Myocyte (in vitro differentiated cells): Measurements from ENCODE around the gene ARL8B. TPM values are rescaled to one million over a fixed set of nuclear protein-coding genes. Genes with fewer than 3 reads are reported as not detected.

Source experiments
- DNase-seq: peaks from one replicate; pipeline ENCODE4 v3.0.0-alpha.2; 2012; ENCODE audit warnings: low read depth
- total RNA-seq: library from RNA; depleted of rRNA; stranded (reverse); fragments of >200 nt; gene quantifications from 2 replicates; pipeline ENCODE4 v1.2.3, GENCODE V29; 2014

The ARL8B gene
- total RNA-seq, 1 donor from 2014 or later: 62.0 TPM

GRCh38 chr3:5186089-5186857 is 64.2 kb downstream of the ARL8B start:
- DNase-seq: no peak

GRCh38 chr3:5186858-5187155 is 64.7 kb downstream of the ARL8B start:
- DNase-seq: no peak

GRCh38 chr3:5187156-5187919 is 65.2 kb downstream of the ARL8B start, which contains the start of gene EDEM1:
TSS of gene EDEM1 (plus strand) at chr3:5187707. CDS start at chr3:5187806, 99 bp downstream.
- peak; percentile 96 for DNase-seq

DNA sequence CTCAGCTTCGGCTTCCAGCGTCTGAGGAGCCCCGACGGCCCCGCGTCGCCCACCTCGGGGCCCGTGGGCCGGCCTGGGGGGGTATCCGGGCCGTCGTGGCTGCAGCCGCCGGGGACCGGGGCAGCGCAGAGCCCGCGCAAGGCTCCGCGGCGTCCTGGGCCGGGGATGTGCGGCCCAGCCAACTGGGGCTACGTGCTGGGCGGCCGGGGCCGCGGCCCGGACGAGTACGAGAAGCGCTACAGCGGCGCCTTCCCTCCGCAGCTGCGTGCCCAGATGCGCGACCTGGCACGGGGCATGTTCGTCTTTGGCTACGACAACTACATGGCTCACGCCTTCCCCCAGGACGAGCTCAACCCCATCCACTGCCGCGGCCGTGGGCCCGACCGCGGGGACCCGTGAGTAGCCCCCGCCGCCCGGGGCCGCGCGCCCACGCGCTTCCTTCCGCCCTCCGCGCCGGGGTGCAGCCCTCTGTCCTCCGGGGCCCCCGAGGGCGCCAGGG is 65.9 kb downstream of the ARL8B start:
- DNase-seq: peak; percentile 42

GRCh38 chr3:5188419-5189221 is 66.5 kb downstream of the ARL8B start:
- peak; percentile 25 for DNase-seq

GRCh38 chr3:5190147-5190791 is 68.2 kb downstream of the ARL8B start:
- DNase-seq: no peak

DNA sequence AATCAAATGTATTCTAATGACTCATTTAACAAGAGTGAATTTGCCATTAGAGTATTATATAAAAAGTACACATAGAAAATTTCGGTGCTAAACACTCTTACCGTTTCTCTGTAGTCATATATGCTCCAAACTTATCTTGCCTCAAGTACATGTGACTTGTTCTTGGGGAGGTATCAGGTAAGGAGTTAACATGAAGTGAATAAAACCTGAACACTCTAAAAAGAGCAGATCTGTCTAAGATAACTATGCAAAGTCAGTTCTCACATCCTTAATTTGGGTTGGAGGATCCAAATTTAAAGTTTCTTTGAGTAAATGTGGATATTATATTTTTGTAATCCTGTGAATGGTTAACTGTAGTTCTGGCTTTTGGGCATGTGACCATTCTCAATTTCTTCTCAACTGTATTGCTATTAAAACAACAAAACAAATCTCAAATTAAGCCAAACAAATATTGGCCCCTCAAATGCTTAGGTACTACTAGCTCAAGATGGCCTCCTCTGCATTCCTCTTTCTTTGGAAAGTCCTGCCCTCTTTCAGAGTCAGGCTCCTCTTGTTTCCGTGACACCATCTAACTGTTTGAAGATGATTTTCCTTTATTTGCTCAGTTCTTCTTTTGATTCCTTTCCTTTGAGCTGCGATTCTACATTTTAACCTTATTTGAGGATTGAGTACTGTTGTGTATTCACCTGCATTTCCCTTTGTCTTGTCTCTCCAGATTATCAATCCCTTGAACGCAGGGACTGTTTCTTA is 69.6 kb downstream of the ARL8B start:
- no peak for DNase-seq

GRCh38 chr3:5192571-5193365 is 70.7 kb downstream of the ARL8B start:
- DNase-seq: no peak

DNA sequence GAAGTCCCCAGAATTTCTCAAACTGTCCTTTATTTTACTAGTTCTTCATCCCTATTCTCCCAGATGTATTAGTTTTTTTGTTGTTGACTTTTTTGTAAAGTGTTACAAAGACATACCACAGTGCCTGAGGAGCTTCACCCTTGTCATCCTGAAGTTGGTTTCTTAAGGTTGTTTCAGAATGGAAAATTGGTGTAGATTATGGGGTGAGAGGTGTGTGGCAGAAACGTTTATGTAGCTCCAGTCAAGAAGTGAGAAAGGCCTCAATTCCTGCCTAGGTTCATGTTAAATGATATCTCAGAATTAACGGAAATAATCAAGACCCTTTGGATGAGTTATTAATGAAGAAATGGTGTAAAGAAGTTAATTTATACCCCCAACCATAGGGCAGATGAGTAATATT is 72.2 kb downstream of the ARL8B start:
- no peak for DNase-seq

GRCh38 chr3:5194801-5195509 is 72.9 kb downstream of the ARL8B start:
- peak; percentile 52 for DNase-seq

DNA sequence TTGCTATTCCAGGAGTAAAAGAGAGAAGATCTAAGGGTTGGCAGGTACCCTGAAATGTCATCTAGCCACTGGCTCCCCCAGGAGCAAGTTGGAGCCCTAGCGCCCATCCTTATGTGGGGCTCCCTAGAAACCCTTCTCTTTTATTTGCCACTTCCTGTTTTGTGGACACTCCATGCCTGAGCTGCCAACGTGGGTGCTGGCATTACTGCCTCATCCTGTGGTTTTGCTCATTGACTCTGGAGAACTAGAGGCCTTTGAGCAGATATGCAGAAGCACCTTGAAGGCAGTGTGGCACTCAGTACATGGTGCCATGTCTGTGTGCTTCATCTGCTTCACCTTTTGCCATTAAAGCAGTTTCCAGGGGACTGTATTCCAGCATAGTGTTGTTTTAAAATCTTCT is 73.5 kb downstream of the ARL8B start:
- DNase-seq: peak; percentile 51

DNA sequence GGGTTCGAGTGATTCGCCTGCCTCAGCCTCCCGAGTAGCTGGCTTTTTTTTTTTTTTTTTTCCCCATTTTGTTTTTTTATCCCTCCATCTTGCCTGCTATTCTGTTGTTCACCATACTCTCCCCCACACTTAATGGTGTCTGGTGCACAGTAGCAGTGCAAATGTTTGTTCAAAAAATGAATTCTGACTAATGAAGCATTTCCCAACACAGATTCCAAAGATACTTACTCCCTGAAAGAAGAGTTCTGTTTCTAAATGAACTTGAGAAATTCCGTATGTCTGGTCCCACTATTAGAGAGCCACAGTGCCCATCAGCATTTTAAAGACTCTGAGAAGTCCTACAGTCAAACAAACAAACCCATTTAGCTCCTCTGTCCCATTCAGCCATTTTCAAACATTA is 74.9 kb downstream of the ARL8B start:
- DNase-seq: no peak

- DNase-seq: no peak
Measured at GRCh38 chr3:5197470-5198312, 75.6 kb downstream of the ARL8B start.

DNA sequence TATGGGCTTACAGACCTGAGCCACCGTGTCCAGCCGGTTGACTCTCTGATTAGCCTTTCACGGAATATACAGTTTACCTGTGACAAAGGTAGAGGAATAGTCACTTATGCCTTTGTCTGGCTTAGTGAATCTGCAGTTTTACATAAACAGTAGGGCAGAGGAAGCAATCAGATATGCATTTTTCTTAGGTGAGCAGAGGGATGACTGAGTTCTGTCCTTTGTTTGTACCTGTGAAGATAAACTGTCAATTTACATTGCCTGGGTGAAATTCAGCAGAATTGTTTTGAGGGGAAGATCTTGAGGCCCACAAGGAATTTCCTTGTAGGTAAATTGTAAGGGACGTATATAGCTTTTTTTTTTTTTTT is 76.2 kb downstream of the ARL8B start:
- no peak for DNase-seq

DNA sequence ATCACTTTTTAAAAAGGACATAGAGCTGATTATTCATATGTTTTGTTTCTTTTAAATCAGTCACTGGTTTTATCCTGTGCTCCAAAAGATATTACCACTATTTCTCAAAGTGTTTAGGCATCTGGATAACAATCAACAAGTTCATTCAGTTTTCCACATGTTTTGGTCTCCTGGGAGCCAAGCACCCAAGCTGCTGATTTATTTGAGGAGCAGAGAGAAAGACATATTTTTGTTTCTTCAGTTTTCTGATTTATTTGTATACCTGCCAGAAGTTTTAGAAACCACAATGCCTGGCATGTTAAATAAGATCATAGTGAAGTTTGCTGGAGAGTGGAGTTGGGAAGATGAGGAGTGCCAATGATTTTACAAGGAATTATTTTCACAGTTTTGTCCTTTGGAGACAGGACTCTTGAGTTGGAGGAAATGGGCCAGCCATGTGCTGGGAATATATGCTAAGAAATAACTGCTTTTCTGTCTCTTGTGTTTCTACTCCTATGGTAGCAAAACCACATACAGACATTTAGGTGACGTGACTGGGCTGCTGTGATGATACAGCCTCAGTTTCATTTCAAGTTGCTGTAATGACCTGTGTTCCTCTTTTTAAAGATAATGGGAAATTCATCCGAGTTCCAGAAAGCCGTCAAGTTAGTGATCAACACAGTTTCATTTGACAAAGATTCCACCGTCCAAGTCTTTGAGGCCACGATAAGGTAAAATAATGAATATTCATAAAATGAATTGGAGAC is 77.1 kb downstream of the ARL8B start:
- DNase-seq: no peak

DNA sequence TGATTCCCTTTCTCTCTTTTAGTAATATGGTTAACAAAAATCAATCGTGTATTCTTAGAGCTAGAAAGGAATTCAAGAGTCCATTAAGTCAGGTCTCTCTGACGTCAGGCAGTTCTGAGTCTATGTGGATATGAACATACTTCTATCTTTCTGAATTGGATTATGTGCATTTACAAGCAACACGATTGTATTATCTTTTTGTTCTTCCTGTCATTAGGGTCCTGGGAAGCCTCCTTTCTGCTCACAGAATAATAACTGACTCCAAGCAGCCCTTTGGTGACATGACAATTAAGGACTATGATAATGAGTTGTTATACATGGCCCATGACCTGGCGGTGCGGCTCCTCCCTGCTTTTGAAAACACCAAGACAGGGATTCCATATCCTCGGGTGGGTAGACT is 79.4 kb downstream of the ARL8B start:
- DNase-seq: no peak

DNA sequence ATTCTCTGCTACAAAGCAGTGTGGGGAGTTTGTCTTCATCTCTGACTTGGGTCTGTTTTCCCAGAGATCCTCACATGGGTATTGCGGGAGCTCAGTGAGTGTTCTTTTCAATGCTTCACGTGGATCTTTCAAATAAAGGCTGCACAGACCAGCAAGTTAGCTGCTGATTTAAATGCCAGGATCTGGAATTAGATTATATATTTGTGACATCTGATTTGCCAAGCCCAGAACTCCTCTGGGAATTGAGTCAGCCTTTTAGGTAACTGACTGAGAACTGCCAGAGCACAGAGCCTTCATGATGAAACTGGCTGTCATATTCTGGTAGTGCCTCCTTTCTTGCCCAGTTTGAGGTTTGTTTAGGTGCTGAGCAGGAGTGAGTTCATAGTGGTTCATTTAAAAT is 80.1 kb downstream of the ARL8B start:
- no peak for DNase-seq
